ENCODE results near the gene MRPL42. TPM values are rescaled to one million over a fixed set of nuclear protein-coding genes. Genes with fewer than 3 reads are reported as not detected.

Gene MRPL42
- total and polyA plus RNA-seq, 2 of the 4 experiments (the other 2 are of a cell fraction), result 64.2 to 90.7 TPM

DNA sequence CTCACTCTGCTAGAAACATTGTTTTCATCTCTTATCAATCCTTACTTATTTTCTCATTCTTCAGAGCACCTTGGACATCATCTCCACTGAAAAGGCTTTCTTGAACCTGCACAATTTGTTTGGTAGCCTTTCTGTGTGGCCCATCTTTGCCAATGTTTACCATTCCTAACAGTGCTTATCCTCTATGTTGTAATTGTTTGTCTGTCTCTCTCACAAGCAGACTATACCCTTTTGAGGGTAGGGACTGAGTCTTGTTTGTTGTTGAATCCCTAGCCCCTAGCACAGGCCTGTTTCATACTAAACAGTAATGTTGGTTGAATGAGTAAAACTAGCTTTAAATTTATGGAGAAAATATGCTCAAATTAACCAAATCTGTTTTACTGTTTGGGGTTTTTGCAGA lies 9.2 kb downstream of the MRPL42 start:
- Histone ChIP-seq H2BK20ac (ENCODE audit: low read depth, low read length) (no peak overlapping the region), H3K23ac (ENCODE audit: low read depth, low read length) (peak overlapping the region; percentile 80; the same call in 1 of the 2 replicates), H3K18ac (ENCODE audit: low read depth, low read length) (no peak overlapping the region), H4K5ac (ENCODE audit: low read depth, low read length) (no peak overlapping the region), H3K56ac (ENCODE audit: extremely low read depth, insufficient read depth, low read length) (no peak overlapping the region), H3K79me1 (ENCODE audit: low read depth in 1 of 2, low read length in 2 of 2) (peaks cover 9 to 38% of the 10 kb centered on the region in 2 experiments), H3K9me3 (ENCODE audit: control insufficient read depth, insufficient read depth, low read length) (no peaks in the 10 kb centered on the region), H3K9me1 (ENCODE audit: insufficient read depth, low read length) (peaks cover 5% of the 10 kb centered on the region; the same call in 1 of the 2 replicates), H2BK5ac (ENCODE audit: low read depth, low read length, poor library complexity, severe bottlenecking) (no peak overlapping the region), H4K8ac (ENCODE audit: low read depth in 2 of 2, low read length in 2 of 2) (no peak overlapping the region), H3K4ac (ENCODE audit: low read depth, low read length) (no peak overlapping the region), H2AK5ac (ENCODE audit: low read depth, low read length) (no peak overlapping the region), H4K91ac (ENCODE audit: insufficient read depth, low read depth, low read length) (no peak overlapping the region), H2AFZ (replicated peaks; ENCODE audit: low read length, poor library complexity) (no peak overlapping the region), H2BK15ac (ENCODE audit: low read depth, low read length) (no peak overlapping the region), H2AK9ac (replicated peaks; ENCODE audit: low read depth, low read length, poor library complexity) (no peak overlapping the region), H3K4me2 (ENCODE audit: low read depth, low read length) (no peak overlapping the region), H3K4me1 (ENCODE audit: control insufficient read depth, insufficient read depth, low read length) (no peaks in the 10 kb centered on the region), H3K27me3 (ENCODE audit: control insufficient read depth, insufficient read depth, low read length) (no peaks in the 10 kb centered on the region), H2BK120ac (ENCODE audit: low read depth, low read length) (no peak overlapping the region), H3K14ac (replicated peaks; ENCODE audit: low read depth, low read length) (no peak overlapping the region), H3K27ac (ENCODE audit: insufficient read depth, low read length) (no peak overlapping the region), H3K36me3 (ENCODE audit: control insufficient read depth, insufficient read depth, low read length) (peaks cover 27% of the 10 kb centered on the region), H4K20me1 (ENCODE audit: insufficient read depth, low read length) (no peaks in the 10 kb centered on the region; the same call in 1 of the 2 replicates), H3K9ac (ENCODE audit: low read depth, low read length) (no peak overlapping the region), H3K4me3 (ENCODE audit: insufficient read depth, low read depth, low read length) (no peak overlapping the region)
- no TSS peak for BruUV-seq (replicated peaks)
- TF ChIP-seq SMC3 (IDR thresholded peaks at IDR 0.05; ENCODE audit: low read depth, low read length) (no peak), POLR2A (IDR thresholded peaks at IDR 0.05; ENCODE audit: low read depth, low read length) (no peak), CHD1 (IDR thresholded peaks at IDR 0.05; ENCODE audit: low read depth, low read length) (no peak), MXI1 (IDR thresholded peaks at IDR 0.05; ENCODE audit: borderline replicate concordance, low read depth, low read length) (no peak), MAZ (IDR thresholded peaks at IDR 0.05; ENCODE audit: borderline replicate concordance, low read depth, low read length) (no peak), FOS (IDR thresholded peaks at IDR 0.05; ENCODE audit: low read depth, low read length) (no peak), RCOR1 (IDR thresholded peaks at IDR 0.05; ENCODE audit: insufficient replicate concordance, low read length) (no peak), RFX5 (IDR thresholded peaks at IDR 0.05; ENCODE audit: low read depth, low read length) (no peak), MAFK (IDR thresholded peaks at IDR 0.05; ENCODE audit: low read depth, low read length) (no peak), BHLHE40 (IDR thresholded peaks at IDR 0.05; ENCODE audit: low read depth, low read length) (no peak), CEBPB (IDR thresholded peaks at IDR 0.05; ENCODE audit: low read depth, low read length) (no peak), NFE2L2 (IDR thresholded peaks at IDR 0.05; ENCODE audit: low read depth, low read length) (no peak), RAD21 (IDR thresholded peaks at IDR 0.05; ENCODE audit: low read length) (no peak)
- TF ChIP-seq, protein P1, sequence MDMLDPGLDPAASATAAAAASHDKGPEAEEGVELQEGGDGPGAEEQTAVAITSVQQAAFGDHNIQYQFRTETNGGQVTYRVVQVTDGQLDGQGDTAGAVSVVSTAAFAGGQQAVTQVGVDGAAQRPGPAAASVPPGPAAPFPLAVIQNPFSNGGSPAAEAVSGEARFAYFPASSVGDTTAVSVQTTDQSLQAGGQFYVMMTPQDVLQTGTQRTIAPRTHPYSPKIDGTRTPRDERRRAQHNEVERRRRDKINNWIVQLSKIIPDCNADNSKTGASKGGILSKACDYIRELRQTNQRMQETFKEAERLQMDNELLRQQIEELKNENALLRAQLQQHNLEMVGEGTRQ (IDR thresholded peaks at IDR 0.05; ENCODE audit: low read depth, low read length), result no peak
- TF ChIP-seq, protein P2, sequence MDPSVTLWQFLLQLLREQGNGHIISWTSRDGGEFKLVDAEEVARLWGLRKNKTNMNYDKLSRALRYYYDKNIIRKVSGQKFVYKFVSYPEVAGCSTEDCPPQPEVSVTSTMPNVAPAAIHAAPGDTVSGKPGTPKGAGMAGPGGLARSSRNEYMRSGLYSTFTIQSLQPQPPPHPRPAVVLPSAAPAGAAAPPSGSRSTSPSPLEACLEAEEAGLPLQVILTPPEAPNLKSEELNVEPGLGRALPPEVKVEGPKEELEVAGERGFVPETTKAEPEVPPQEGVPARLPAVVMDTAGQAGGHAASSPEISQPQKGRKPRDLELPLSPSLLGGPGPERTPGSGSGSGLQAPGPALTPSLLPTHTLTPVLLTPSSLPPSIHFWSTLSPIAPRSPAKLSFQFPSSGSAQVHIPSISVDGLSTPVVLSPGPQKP (IDR thresholded peaks at IDR 0.05; ENCODE audit: borderline replicate concordance, low read depth, low read length), result no peak
- TF ChIP-seq, protein P3, sequence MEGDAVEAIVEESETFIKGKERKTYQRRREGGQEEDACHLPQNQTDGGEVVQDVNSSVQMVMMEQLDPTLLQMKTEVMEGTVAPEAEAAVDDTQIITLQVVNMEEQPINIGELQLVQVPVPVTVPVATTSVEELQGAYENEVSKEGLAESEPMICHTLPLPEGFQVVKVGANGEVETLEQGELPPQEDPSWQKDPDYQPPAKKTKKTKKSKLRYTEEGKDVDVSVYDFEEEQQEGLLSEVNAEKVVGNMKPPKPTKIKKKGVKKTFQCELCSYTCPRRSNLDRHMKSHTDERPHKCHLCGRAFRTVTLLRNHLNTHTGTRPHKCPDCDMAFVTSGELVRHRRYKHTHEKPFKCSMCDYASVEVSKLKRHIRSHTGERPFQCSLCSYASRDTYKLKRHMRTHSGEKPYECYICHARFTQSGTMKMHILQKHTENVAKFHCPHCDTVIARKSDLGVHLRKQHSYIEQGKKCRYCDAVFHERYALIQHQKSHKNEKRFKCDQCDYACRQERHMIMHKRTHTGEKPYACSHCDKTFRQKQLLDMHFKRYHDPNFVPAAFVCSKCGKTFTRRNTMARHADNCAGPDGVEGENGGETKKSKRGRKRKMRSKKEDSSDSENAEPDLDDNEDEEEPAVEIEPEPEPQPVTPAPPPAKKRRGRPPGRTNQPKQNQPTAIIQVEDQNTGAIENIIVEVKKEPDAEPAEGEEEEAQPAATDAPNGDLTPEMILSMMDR (conservative IDR thresholded peaks at IDR 0.05; ENCODE audit: low read depth, low read length), result no peak
- POLR2A ChIA-PET (ENCODE audit: unreplicated experiment), result no interaction called here
- CTCF ChIA-PET, result interaction anchor here (0.9 kb wide), 1 partner anchor 20 kb away, joined by 7 read pairs; no protein-coding TSS in a partner anchor
- ATAC-seq (ENCODE audit: low read depth) (no peak), DNase-seq (no peak)
- in situ Hi-C loops (cut with MboI; ENCODE audit: low sequenced_read_pairs) (no loop called here), intact Hi-C loops (cut with micrococcal nuclease) (no loop called here), dilution Hi-C loops (cut with HindIII; ENCODE audit: low sequenced_read_pairs, unreplicated experiment) (no loop called here)
